Fibroblast of lung (primary cell): Measurements from ENCODE around the gene MEGF9.

ENCODE experiments used
- EZH2 ChIP-seq: IDR thresholded peaks from 2 replicates; pipeline ENCODE4 v1.5.1; 2012; ENCODE audit warnings: low read length, control low read depth, mild to moderate bottlenecking; ENCODE audit errors: missing control alignments
- TF ChIP-seq, protein P1 (sequence below), 2 donors: IDR thresholded peaks in 1 of 2; conservative IDR thresholded peaks in 1 of 2; 1 replicate in 1 of 2; 2 replicates in 1 of 2; pipeline ENCODE4 v1.5.1; 2011 to 2012; ENCODE audit warnings: low read length in 2 of 2, control low read depth in 1 of 2, inconsistent platforms in 1 of 2, low read depth in 1 of 2, mild to moderate bottlenecking in 1 of 2

DNA sequence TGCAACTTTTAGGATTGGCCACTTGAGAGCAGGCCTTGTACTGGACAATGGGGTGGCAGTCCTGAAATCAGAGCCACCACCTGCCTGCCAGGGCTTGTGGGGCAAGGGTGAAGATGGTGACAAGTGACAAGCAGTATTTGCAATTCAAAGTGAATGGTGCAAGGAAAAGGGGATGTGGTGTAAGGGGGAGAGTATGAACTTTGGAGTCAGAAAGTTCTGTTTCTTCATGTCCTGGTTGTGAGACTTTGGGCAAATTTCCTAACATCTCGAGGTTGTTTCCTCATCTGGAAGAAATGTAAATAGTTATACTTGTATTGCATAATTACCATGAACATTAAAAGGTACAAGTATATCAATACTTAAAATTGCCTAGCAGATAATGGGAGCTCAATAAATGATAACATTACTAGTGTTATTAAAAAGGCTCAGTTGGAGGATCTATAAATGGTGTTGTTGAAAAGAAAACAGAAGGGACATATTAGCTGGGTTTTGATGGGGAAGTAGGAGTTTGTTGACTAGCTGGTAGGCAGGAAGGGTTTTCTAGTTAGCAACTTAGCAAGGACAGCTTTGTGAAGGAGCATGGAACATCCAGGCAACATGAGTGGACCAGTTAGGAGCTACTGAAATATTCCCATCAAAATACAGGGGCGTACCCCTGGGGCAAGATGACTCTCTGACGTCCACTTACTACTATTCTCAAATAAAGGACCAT lies 21.3 kb upstream of the MEGF9 start:
- TF ChIP-seq, protein P1, sequence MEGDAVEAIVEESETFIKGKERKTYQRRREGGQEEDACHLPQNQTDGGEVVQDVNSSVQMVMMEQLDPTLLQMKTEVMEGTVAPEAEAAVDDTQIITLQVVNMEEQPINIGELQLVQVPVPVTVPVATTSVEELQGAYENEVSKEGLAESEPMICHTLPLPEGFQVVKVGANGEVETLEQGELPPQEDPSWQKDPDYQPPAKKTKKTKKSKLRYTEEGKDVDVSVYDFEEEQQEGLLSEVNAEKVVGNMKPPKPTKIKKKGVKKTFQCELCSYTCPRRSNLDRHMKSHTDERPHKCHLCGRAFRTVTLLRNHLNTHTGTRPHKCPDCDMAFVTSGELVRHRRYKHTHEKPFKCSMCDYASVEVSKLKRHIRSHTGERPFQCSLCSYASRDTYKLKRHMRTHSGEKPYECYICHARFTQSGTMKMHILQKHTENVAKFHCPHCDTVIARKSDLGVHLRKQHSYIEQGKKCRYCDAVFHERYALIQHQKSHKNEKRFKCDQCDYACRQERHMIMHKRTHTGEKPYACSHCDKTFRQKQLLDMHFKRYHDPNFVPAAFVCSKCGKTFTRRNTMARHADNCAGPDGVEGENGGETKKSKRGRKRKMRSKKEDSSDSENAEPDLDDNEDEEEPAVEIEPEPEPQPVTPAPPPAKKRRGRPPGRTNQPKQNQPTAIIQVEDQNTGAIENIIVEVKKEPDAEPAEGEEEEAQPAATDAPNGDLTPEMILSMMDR (conservative IDR thresholded peaks at IDR 0.05 in 1 of 2, IDR thresholded peaks at IDR 0.05 in 1 of 2; ENCODE audit: low read depth in 1 of 2, low read length in 2 of 2) = no peak
- no peak for TF ChIP-seq EZH2
